T-helper 2 cell treated with Interferon-gamma antibody and Interleukin-4, amounts not matched to agents 5 μg/mL and 100 μg/mL, for 36 hours (primary cell): Measurements from ENCODE around the gene AMN.

Source experiments
- DNase-seq: peaks from one replicate; pipeline ENCODE4 v3.0.0; 2021; ENCODE audit warnings: low spot score
- H3K27ac Mint-ChIP-seq: one replicate; pipeline ENCODE4 v1.8.0; 2021; ENCODE audit warnings: mild to moderate bottlenecking, mixed read lengths
- H3K27me3 Mint-ChIP-seq: one replicate; pipeline ENCODE4 v1.8.0; 2021; ENCODE audit warnings: low read depth, mixed read lengths
- H3K36me3 Mint-ChIP-seq: one replicate; pipeline ENCODE4 v1.8.0; 2021; ENCODE audit warnings: low read depth, mixed read lengths
- H3K4me1 Mint-ChIP-seq: one replicate; pipeline ENCODE4 v1.8.0; 2021; ENCODE audit warnings: low read depth, mixed read lengths
- H3K4me3 Mint-ChIP-seq: one replicate; pipeline ENCODE4 v1.8.0; 2022; ENCODE audit warnings: mild to moderate bottlenecking, moderate library complexity, mixed read lengths
- H3K9me3 Mint-ChIP-seq: one replicate; pipeline ENCODE4 v1.8.0; 2021; ENCODE audit warnings: mixed read lengths

AMN gene

DNA sequence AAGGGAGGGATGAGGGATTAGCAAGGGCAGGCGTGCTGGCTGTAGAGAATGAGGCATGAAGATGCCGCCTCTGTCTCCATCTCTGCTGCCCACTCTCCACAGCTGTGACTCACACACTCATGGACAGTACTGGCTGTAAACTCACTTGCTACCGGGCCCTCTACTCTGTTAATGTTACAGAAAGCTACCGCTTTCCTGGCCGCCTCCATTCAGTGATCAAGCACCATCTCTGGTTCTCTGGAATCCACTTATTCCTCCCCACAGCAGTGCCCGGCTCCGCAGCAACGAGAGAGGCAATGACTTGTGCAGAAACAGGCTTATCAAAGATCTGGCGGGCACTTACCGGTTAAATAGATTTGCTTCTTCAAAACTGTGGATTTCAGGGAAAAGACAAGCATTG is 34.8 kb downstream of the AMN start:
- Mint-ChIP-seq H3K4me3 (no peak overlapping the region), H3K36me3 (no peaks in the 10 kb centered on the region), H3K27me3 (peaks cover 2% of the 10 kb centered on the region), H3K27ac (no peak overlapping the region), H3K4me1 (no peaks in the 10 kb centered on the region), H3K9me3 (no peaks in the 10 kb centered on the region)
- no peak for DNase-seq

DNA sequence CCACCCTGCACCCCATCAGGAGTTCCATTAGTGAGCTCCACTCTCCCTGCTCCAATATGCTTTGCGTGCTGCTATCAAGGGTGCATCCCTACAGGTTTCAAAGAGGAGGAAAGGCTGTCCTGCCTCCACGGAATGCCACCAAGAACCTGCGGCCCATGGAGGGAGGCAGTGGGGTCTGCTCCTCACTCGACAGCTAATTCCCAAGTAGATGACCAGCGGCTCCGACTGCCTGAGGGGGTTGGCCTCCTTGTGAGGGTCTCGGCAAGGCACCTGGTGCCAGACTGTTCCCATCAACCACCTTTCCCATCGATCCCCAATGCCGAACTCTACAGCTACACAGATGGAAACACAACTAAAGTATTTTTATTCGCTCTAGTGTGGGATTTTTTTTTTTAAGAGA is 36.0 kb downstream of the AMN start:
- no peak overlapping the region for H3K27ac Mint-ChIP-seq

GRCh38 chr14:102962111-102962627 is 39.7 kb downstream of the AMN start:
- no peak for DNase-seq
- no peaks in the 10 kb centered on the region for H3K4me1 Mint-ChIP-seq
- H3K36me3 Mint-ChIP-seq: no peaks in the 10 kb centered on the region
- H3K27me3 Mint-ChIP-seq: peaks cover 2% of the 10 kb centered on the region
- H3K27ac Mint-ChIP-seq: no peak overlapping the region
- no peak overlapping the region for H3K4me3 Mint-ChIP-seq
- H3K9me3 Mint-ChIP-seq: no peaks in the 10 kb centered on the region

More for the DNA sequence above, 36.0 kb downstream of the AMN start:
- DNase-seq: no peak
- Mint-ChIP-seq H3K9me3 (no peaks in the 10 kb centered on the region), H3K27me3 (peaks cover 2% of the 10 kb centered on the region), H3K4me3 (no peak overlapping the region), H3K36me3 (no peaks in the 10 kb centered on the region), H3K4me1 (no peaks in the 10 kb centered on the region)

DNA sequence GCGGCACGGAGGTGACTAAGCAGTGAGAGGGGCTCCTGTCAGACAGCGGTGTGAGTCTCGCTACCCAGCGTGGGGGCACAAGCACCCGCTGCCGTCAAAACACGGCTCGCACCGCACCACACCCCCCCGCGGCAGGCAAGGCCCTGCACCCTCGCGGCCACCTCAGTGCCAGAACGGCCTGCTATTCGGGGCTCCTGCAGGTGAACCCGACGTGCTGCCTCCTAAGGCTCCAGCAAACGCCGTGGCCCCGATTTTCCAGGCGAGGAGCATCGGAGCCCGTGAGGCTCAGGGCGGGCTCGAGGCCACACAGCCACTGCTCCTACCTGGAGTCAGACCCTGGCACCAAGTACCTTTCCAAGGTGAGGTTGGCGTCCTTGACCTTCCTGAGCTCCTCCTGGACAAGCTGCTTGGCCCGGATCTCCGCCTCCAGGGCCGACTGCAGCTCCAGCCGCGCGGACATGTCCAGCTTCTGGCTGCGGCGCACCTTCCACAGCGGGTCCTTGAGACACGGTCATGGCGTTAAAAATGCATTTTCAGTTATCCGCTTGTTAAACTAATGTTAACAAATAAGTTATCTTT is 41.8 kb downstream of the AMN start:
- H3K4me3 Mint-ChIP-seq: no peak overlapping the region
- H3K27me3 Mint-ChIP-seq: peaks cover 2% of the 10 kb centered on the region
- no peaks in the 10 kb centered on the region for H3K36me3 Mint-ChIP-seq
- no peak for DNase-seq
- no peaks in the 10 kb centered on the region for H3K4me1 Mint-ChIP-seq
- H3K9me3 Mint-ChIP-seq: no peaks in the 10 kb centered on the region
- no peak overlapping the region for H3K27ac Mint-ChIP-seq

DNA sequence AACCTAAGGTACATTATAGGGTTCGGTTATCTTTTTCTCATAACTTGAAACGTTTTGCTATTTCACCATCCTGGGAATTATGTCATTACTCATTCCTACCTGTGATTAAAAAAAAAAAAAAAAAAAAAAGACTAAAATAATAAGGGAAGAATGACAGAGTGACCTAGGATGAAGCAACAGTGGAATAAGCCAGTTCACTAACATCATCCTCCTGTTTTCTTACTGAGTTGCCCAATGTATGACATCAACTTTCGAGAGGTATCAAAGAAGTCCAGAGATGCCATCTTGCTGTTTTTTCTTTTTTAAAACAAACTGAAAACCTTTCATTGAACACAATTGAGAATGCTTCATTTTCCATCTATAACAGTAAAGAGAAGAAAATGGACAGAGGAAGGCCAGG is 42.8 kb downstream of the AMN start:
- no peaks in the 10 kb centered on the region for H3K36me3 Mint-ChIP-seq
- H3K27me3 Mint-ChIP-seq: no peaks in the 10 kb centered on the region
- no peak overlapping the region for H3K27ac Mint-ChIP-seq
- no peak for DNase-seq
- H3K9me3 Mint-ChIP-seq: no peaks in the 10 kb centered on the region
- H3K4me3 Mint-ChIP-seq: no peak overlapping the region
- no peaks in the 10 kb centered on the region for H3K4me1 Mint-ChIP-seq

DNA sequence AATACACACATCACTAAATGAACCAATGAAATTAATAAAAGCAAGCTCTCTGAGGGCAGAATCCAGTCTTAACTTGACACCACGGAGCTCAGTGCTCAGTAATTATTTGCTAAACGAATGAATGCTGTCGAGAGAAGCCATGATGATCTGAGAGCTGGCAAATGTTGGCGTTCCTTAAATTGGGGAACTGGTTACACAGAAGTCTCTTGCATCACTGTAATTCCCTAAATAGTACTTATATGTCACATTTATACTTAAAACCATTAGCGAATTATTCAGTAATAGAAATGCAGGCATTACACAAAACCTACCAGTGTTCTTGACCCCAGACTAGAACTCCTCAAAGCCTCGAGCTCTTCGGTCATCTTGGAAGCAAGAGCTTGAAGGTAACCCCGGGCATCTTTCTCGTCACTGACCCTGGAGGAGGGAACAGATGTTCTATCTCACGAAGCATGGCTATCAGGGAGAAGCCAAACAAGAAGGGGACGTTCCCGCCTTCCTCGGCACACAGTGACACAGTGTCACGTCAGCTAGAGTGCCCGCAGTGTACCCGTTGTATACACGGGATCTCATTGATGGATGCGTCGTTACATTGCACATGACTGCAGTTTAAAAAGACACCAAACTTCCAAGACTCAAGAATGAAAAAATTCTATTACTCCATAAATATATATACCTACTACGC is 43.6 kb downstream of the AMN start:
- H3K27ac Mint-ChIP-seq: no peak overlapping the region
- no peak for DNase-seq
- no peaks in the 10 kb centered on the region for H3K4me1 Mint-ChIP-seq
- H3K27me3 Mint-ChIP-seq: no peaks in the 10 kb centered on the region
- no peaks in the 10 kb centered on the region for H3K36me3 Mint-ChIP-seq
- H3K9me3 Mint-ChIP-seq: no peaks in the 10 kb centered on the region
- H3K4me3 Mint-ChIP-seq: no peak overlapping the region

DNA sequence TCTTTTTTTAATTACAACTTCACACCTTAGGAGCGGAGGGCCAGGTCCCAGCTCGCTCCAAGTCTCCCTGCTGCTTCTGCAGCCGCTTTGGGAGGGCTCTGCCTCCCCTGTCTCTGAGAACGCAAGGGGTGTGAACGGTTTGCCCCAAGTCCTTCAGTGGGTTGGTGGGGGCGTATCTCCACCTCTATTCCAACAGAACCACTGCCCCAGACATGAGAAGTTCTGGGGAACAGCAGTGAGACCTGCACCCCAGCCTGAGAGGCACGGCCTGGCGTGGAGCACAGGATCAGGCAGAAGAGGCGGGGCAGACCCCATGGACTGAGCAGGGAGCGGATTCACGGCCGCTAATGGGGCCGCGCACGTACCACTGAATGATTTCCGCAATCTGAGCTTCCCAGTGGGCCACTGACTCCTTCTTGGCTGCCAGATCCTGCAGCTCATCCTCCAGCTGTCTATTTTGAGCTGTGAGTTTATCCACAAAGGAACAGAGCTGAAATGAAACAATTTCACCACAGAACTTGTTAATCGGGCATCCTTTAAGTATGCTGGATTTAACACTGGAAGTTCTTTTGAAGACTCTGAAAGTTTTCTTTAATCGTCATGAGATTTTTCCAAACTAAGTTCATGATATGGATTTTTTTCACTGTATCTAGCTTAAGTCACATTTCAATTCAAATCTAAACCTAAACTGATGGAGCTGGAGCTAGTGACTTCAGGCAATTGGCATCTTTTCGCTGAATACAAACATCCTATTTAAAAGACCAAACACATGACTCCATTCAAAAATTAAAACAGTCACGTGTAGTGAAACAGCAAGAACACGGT is 44.4 kb downstream of the AMN start:
- Mint-ChIP-seq H3K27me3 (no peaks in the 10 kb centered on the region), H3K4me3 (no peak overlapping the region), H3K4me1 (no peaks in the 10 kb centered on the region), H3K27ac (no peak overlapping the region), H3K36me3 (no peaks in the 10 kb centered on the region), H3K9me3 (no peaks in the 10 kb centered on the region)
- no peak for DNase-seq

- Mint-ChIP-seq H3K4me1 (no peaks in the 10 kb centered on the region), H3K27me3 (no peaks in the 10 kb centered on the region), H3K36me3 (no peaks in the 10 kb centered on the region), H3K27ac (no peak overlapping the region), H3K4me3 (no peak overlapping the region), H3K9me3 (no peaks in the 10 kb centered on the region)
- no peak for DNase-seq
These were observed 45.0 kb downstream of the AMN start for GRCh38 chr14:102967506-102967795.

DNA sequence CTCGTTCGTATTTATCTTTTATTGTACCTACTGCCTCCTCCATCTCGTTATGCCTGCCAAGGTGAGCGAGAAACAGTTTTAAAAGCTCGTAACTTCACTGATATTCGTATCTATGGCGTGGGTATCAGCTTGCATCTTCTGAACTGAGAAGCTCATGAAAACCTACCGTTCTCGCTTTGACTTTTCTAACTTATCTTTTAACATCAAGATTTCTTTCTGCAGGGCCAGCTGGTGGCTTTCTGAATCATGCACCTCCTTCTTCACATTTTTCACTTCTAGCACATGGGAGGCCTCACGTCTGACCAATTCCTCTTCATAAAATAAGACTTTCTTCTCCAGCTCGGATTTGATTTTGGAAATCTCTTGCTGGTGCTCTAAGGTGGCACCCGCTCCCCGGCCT is 45.8 kb downstream of the AMN start:
- Mint-ChIP-seq H3K4me1 (no peaks in the 10 kb centered on the region), H3K36me3 (no peaks in the 10 kb centered on the region), H3K27ac (no peak overlapping the region), H3K27me3 (no peaks in the 10 kb centered on the region), H3K4me3 (no peak overlapping the region), H3K9me3 (no peaks in the 10 kb centered on the region)
- DNase-seq: no peak

GRCh38 chr14:102969060-102969791 is 46.8 kb downstream of the AMN start:
- H3K9me3 Mint-ChIP-seq: no peaks in the 10 kb centered on the region
- H3K36me3 Mint-ChIP-seq: no peaks in the 10 kb centered on the region
- H3K27me3 Mint-ChIP-seq: no peaks in the 10 kb centered on the region
- DNase-seq: no peak
- H3K27ac Mint-ChIP-seq: no peak overlapping the region
- no peaks in the 10 kb centered on the region for H3K4me1 Mint-ChIP-seq
- no peak overlapping the region for H3K4me3 Mint-ChIP-seq

GRCh38 chr14:102969901-102970300 is 47.4 kb downstream of the AMN start:
- H3K9me3 Mint-ChIP-seq: no peaks in the 10 kb centered on the region
- DNase-seq: no peak
- no peak overlapping the region for H3K4me3 Mint-ChIP-seq
- H3K4me1 Mint-ChIP-seq: no peaks in the 10 kb centered on the region
- no peaks in the 10 kb centered on the region for H3K36me3 Mint-ChIP-seq
- no peak overlapping the region for H3K27ac Mint-ChIP-seq
- H3K27me3 Mint-ChIP-seq: no peaks in the 10 kb centered on the region

DNA sequence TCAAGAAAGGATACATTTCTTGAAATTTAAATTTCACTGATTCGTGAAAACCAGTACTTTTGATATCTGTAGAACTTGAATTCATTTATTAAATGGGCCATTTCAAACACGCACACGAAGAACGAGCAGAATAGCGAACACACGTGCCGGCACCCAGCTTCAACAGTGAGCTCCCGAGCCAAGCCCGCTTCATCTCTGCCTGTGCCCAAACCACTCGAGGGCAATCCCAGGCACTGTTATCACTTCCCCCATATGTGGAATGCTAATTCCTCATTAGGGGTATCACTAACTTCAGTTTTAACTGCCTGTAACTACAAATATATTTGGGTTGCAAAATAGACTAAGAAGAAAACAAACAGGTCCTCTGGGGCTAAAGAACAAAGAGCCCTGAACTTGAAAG is 48.0 kb downstream of the AMN start:
- H3K4me1 Mint-ChIP-seq: no peaks in the 10 kb centered on the region
- H3K27ac Mint-ChIP-seq: no peak overlapping the region
- no peaks in the 10 kb centered on the region for H3K9me3 Mint-ChIP-seq
- no peak for DNase-seq
- no peaks in the 10 kb centered on the region for H3K36me3 Mint-ChIP-seq
- no peak overlapping the region for H3K4me3 Mint-ChIP-seq
- H3K27me3 Mint-ChIP-seq: no peaks in the 10 kb centered on the region

- no peak for DNase-seq
These were observed 48.9 kb downstream of the AMN start for GRCh38 chr14:102971314-102971713.

More at GRCh38 chr14:102971314-102971713, 48.9 kb downstream of the AMN start:
- H3K9me3 Mint-ChIP-seq: no peaks in the 10 kb centered on the region
- no peak overlapping the region for H3K27ac Mint-ChIP-seq
- no peaks in the 10 kb centered on the region for H3K36me3 Mint-ChIP-seq
- no peaks in the 10 kb centered on the region for H3K4me1 Mint-ChIP-seq
- no peaks in the 10 kb centered on the region for H3K27me3 Mint-ChIP-seq
- no peak overlapping the region for H3K4me3 Mint-ChIP-seq
